ENCODE data around the gene SLC25A45.
A peak's percentile ranks its signal among the peaks of the same experiment; 100 is the strongest.

Gene SLC25A45

GRCh38 chr11:65384301-65384889 is 1.9 kb upstream of the SLC25A45 start:
- no peak overlapping the region for H3K4me3 ChIP-seq (ENCODE audit: low read depth, low read length)
- no peak for TF ChIP-seq CTCF (IDR thresholded peaks at IDR 0.05)
- no peaks in the 10 kb centered on the region for H3K79me2 ChIP-seq
- H3K36me3 ChIP-seq (ENCODE audit: control insufficient read depth, insufficient read depth, low read length), result no peaks in the 10 kb centered on the region
- H2AFZ ChIP-seq, result no peak overlapping the region
- H3K27ac ChIP-seq, result peak overlapping the region; percentile 64
- H3K9ac ChIP-seq, result no peak overlapping the region
- no peak overlapping the region for H3K4me2 ChIP-seq (ENCODE audit: low read length)
- peaks cover 9% of the 10 kb centered on the region for H3K4me1 ChIP-seq
- no peaks in the 10 kb centered on the region for H3K9me3 ChIP-seq (ENCODE audit: control insufficient read depth, low read length)
- no peaks in the 10 kb centered on the region for H3K27me3 ChIP-seq (ENCODE audit: control insufficient read depth, insufficient read depth, low read length)

GRCh38 chr11:65383778-65384177 is 1.3 kb upstream of the SLC25A45 start:
- no peak for TF ChIP-seq CTCF (IDR thresholded peaks at IDR 0.05)
- H3K4me2 ChIP-seq (ENCODE audit: low read length), result no peak overlapping the region
- no peaks in the 10 kb centered on the region for H3K27me3 ChIP-seq (ENCODE audit: control insufficient read depth, insufficient read depth, low read length)
- no peak overlapping the region for H3K4me3 ChIP-seq (ENCODE audit: low read depth, low read length)
- H3K27ac ChIP-seq, result peak overlapping the region; percentile 64
- H3K79me2 ChIP-seq, result no peaks in the 10 kb centered on the region
- H3K36me3 ChIP-seq (ENCODE audit: control insufficient read depth, insufficient read depth, low read length), result no peaks in the 10 kb centered on the region
- H2AFZ ChIP-seq, result no peak overlapping the region
- H3K9ac ChIP-seq, result no peak overlapping the region
- no peaks in the 10 kb centered on the region for H3K9me3 ChIP-seq (ENCODE audit: control insufficient read depth, low read length)
- peaks cover 9% of the 10 kb centered on the region for H3K4me1 ChIP-seq

- Histone ChIP-seq H3K4me3 (ENCODE audit: low read depth, low read length) (peak overlapping the region; percentile 60), H3K4me2 (ENCODE audit: low read length) (peak overlapping the region; percentile 78), H3K9me3 (ENCODE audit: control insufficient read depth, low read length) (no peaks in the 10 kb centered on the region), H3K79me2 (no peaks in the 10 kb centered on the region), H3K27ac (peak overlapping the region; percentile 98), H2AFZ (peak overlapping the region; percentile 85), H3K4me1 (peaks cover 9% of the 10 kb centered on the region), H3K9ac (no peak overlapping the region), H3K27me3 (ENCODE audit: control insufficient read depth, insufficient read depth, low read length) (no peaks in the 10 kb centered on the region), H3K36me3 (ENCODE audit: control insufficient read depth, insufficient read depth, low read length) (no peaks in the 10 kb centered on the region)
- no peak for TF ChIP-seq CTCF (IDR thresholded peaks at IDR 0.05)
Observed at GRCh38 chr11:65382804-65383368, 440 bp upstream of the SLC25A45 start.

GRCh38 chr11:65381716-65382032 is 772 bp downstream of the SLC25A45 start:
- peak overlapping the region; percentile 60 for H3K4me3 ChIP-seq (ENCODE audit: low read depth, low read length)
- no peak for TF ChIP-seq CTCF (IDR thresholded peaks at IDR 0.05)
- peak overlapping the region; percentile 98 for H3K27ac ChIP-seq
- H3K4me1 ChIP-seq, result peaks cover 9% of the 10 kb centered on the region
- peak overlapping the region; percentile 78 for H3K4me2 ChIP-seq (ENCODE audit: low read length)
- H3K79me2 ChIP-seq, result peaks cover 2% of the 10 kb centered on the region
- no peaks in the 10 kb centered on the region for H3K27me3 ChIP-seq (ENCODE audit: control insufficient read depth, insufficient read depth, low read length)
- H2AFZ ChIP-seq, result peak overlapping the region; percentile 85
- H3K36me3 ChIP-seq (ENCODE audit: control insufficient read depth, insufficient read depth, low read length), result no peaks in the 10 kb centered on the region
- no peaks in the 10 kb centered on the region for H3K9me3 ChIP-seq (ENCODE audit: control insufficient read depth, low read length)
- no peak overlapping the region for H3K9ac ChIP-seq
